GM18511 (cell line): Measurements from ENCODE around the gene MYO1H.
"Not testable (repeated sequence)": the region's sequence is repeated elsewhere in the genome, so short reads cannot be mapped to it uniquely, and the experiment has no call there.

Experiments
- ATAC-seq: cut with Tn5 transposase; IDR thresholded peaks from one replicate; pipeline ENCODE4 v1.9.1; 2021; ENCODE audit warnings: mild to moderate bottlenecking, moderate library complexity; ENCODE audit not compliant: unreplicated experiment

MYO1H gene

GRCh38 chr12:109347589-109347988 lies at the start of gene MYO1H:
Gene MYO1H (plus strand): TSS chr12:109347900. CDS start chr12:109347961, 61 bp downstream.
- ATAC-seq: no peak

GRCh38 chr12:109299849-109300248 lies 47.9 kb upstream of the MYO1H start:
- no peak for ATAC-seq

- ATAC-seq: no peak
These were observed 46.0 kb upstream of the MYO1H start for GRCh38 chr12:109301643-109302168.

DNA sequence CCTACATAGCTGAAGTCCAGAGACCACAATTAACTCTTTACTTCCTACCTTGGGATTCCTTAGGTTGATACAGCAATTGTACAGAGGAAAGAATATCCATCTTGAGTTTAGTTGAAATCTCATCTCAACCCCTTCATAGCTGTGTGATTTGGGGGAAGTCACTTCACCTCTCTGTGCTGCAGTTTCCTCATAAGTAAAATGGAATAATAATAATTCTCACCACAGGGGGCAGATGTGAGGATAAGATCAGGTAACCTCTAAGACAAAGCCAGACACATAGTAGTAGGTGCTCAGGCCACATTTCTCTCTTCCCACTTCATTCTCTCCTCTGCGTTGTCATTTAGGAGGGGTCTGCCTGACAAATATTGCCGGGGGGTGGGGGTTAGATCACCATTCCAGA lies 45.3 kb upstream of the MYO1H start:
- ATAC-seq: no peak

DNA sequence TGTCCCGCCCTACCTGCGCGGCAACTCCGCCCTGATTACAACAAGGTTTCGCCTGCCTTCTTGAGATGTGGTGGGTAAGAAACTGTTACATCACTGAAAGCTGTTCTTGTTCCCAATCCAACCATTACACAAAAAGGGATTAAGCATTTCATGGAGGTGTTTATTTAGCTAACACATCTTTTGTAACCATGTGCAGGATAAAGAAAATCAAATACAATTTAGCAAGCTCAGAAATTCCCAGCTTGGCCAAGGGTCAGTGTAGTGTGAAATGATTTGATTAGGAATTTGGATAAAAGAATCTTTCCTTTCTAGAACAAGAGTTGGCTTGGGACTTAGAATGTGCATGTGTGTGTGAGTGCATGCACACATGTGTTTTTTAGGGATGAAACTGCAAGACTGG lies 44.9 kb upstream of the MYO1H start:
- no peak for ATAC-seq

DNA sequence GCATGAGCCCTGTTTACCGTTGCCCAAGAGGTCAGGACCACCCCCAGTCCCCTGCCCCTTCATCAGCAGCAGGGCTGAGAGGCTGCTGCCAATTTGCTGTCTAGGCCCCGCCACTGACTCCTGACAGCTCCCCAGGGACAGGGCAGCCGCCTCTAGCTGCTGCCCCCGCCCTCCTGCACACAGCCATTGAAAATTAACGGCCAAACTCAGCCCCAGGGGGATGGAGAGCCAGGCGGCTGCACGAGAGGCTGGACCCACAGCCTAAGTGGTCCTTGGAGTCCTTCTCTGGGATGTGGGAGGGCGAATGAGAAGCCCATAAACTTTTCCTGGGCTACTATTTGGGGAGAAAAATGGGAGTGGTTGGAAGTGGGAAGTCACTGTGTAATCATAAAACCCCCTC lies 43.2 kb upstream of the MYO1H start:
- ATAC-seq: no peak

GRCh38 chr12:109305547-109305946 lies 42.2 kb upstream of the MYO1H start:
- no peak for ATAC-seq

- ATAC-seq: no peak
These were observed 40.6 kb upstream of the MYO1H start for GRCh38 chr12:109307051-109307450.

GRCh38 chr12:109308534-109309380 lies 38.9 kb upstream of the MYO1H start, which contains the start of gene FOXN4:
Gene FOXN4 (minus strand): TSS chr12:109309284. CDS start chr12:109308321, 963 bp downstream.
- ATAC-seq: no peak

GRCh38 chr12:109309381-109310246 lies 38.1 kb upstream of the MYO1H start:
- no peak for ATAC-seq

DNA sequence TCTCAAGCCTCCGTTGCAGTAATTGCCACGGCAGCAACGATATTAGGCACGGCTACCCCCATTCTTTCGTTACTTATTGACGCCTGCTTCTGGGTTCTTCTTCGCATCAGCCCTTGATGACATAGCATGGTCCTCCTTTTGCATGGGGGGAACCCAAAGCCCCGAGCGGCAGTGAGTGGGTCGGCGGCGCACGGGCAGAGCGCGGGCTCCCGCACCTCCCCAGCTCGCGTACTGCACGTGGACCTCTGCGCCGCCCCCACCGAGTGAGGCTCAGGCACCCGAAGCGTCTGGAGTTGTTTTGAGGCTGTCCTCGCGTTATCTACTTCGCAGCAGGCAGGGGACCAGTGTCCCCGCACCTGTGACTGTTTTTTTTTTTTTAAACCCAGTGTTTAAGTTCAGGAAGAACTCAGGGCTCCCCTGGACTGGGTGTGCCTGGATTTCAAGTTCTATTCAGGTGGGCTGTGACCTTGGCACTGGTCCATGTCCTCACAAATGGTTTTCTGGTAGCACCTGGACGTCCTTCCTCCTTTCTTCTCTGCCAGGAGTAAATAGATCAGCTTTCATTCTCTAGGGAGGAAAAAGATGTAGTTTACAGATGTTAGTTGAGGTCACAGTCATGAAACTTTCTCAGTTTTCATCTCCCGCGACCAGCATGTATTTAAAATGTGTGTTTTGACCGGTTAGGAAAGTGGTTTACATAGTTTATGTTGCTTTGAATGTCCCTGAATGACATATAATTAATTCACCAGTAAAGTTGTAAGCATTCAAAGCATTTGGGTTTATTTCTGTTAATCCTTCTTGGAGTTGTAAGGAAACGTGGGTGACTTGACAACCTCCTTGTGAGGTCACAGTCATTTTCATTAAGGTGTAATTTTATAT lies 37.2 kb upstream of the MYO1H start:
- ATAC-seq: no peak

- not testable (repeated sequence) for ATAC-seq
These were observed 26.4 kb upstream of the MYO1H start for GRCh38 chr12:109321294-109321693.

DNA sequence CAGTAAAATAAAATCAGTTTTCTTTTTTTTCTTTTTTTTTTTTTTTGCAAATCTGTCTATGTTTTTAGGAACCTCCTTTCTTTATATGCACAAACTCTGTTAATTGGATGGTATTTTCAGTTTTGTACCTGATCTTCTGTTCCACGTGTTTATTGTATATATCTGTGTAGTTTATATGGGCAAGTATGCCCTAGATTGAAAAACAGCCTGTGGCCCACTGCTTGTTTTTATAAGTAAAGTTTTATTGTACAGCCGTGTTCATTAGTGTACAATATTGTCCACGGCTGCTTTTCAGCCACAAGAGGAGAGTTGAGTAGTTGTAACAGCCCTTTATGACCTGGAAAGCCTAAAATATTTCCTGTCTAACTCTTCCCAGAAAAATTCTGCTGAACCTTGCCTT lies 18.7 kb upstream of the MYO1H start:
- ATAC-seq: no peak

GRCh38 chr12:109329686-109330085 lies 18.0 kb upstream of the MYO1H start:
- ATAC-seq: no peak

DNA sequence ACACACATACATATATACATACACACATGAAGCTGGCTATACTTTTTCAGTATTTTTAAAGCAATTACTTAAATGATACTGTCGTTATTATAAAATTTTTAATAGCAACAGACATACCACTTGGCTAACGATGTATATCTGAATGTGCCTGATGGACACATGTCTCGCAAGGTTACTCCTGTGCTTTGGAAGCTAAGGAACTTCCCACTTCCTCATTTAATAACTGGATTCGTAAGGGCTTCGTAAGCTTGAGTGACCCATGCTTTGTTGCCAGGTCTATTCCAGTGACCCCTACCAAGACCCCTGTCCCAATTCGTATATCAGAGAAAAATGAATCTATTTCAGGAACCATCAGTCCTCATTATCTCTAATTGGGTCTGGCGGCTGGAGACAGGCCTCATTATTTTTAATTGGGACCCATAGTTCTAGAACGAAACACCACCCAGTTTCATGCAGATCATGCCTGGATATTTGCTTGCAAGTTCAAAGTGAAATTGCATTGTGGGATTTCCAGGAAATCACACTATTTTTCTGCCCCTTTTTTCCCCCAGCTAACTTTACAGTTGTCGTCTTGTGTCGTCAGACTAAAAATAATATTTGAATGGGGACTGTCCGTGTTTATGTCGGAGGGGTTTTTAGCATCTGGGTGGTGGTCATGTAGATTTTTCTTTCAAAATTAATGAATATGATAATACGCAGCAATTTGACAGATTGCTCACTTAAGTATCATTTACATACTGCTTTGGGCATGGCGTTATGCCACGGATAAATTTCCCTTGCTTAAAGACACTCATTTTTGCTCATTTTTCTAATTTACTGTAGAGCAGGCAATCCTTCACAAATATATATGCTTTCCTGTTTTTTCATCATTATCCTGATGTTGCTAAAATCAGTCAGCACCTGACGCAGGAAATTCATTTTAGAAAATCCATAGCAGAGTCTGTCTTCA lies 17.1 kb upstream of the MYO1H start:
- ATAC-seq: no peak

- ATAC-seq: no peak
These were observed 16.3 kb upstream of the MYO1H start for GRCh38 chr12:109331301-109331952.

- no peak for ATAC-seq
These were observed 12.8 kb upstream of the MYO1H start for GRCh38 chr12:109334887-109335286.

- ATAC-seq: no peak
These were observed 11.1 kb upstream of the MYO1H start for GRCh38 chr12:109336593-109336992.

- no peak for ATAC-seq
These were observed 4.0 kb upstream of the MYO1H start for GRCh38 chr12:109343677-109344076.
